NCI-H748 (cell line): Measurements from ENCODE around the gene RASA3.
"Not testable (repeated sequence)": the region's sequence is repeated elsewhere in the genome, so short reads cannot be mapped to it uniquely, and the experiment has no call there.

Source experiments
- DNase-seq: peaks from one replicate; lab custom pipeline; 2025; ENCODE audit not compliant: unreplicated experiment; lab: John Stamatoyannopoulos, UW

RASA3 gene

GRCh38 chr13:114088234-114088633 lies 44.2 kb downstream of the RASA3 start:
- DNase-seq, result no peak

GRCh38 chr13:114087430-114087829 lies 45.0 kb downstream of the RASA3 start:
- DNase-seq, result no peak

GRCh38 chr13:114082849-114083645 lies 49.4 kb downstream of the RASA3 start:
- no peak for DNase-seq

- peak; percentile 45 for DNase-seq
Measured at GRCh38 chr13:114081761-114082681, 50.4 kb downstream of the RASA3 start.

GRCh38 chr13:114080739-114081561 lies 51.5 kb downstream of the RASA3 start:
- DNase-seq, result no peak

- no peak for DNase-seq
Measured at GRCh38 chr13:114079601-114080536, 52.6 kb downstream of the RASA3 start.

GRCh38 chr13:114078461-114079451 lies 53.7 kb downstream of the RASA3 start:
- DNase-seq, result peak; percentile 58

- DNase-seq, result peak; percentile 70
Measured at GRCh38 chr13:114077933-114078325, 54.5 kb downstream of the RASA3 start.

GRCh38 chr13:114077099-114077932 lies 55.1 kb downstream of the RASA3 start:
- DNase-seq, result no peak

- DNase-seq, result no peak
Measured at GRCh38 chr13:114076329-114077090, 55.9 kb downstream of the RASA3 start.

GRCh38 chr13:114075811-114076210 lies 56.6 kb downstream of the RASA3 start:
- DNase-seq, result not testable (repeated sequence)

- no peak for DNase-seq
Measured at GRCh38 chr13:114074671-114075315, 57.6 kb downstream of the RASA3 start.

- no peak for DNase-seq
Measured at GRCh38 chr13:114073881-114074612, 58.4 kb downstream of the RASA3 start.

GRCh38 chr13:114072421-114072820 lies 60.0 kb downstream of the RASA3 start:
- no peak for DNase-seq

GRCh38 chr13:114071991-114072390 lies 60.4 kb downstream of the RASA3 start:
- DNase-seq, result no peak

GRCh38 chr13:114071410-114071809 lies 61.0 kb downstream of the RASA3 start:
- DNase-seq, result no peak
